OCI-LY7 (cell line): ENCODE measurements around the gene LGR5.

ENCODE experiments used
- EZH2phosphoT487 ChIP-seq: fragments of 200-600 bp; sonication (generic); IDR thresholded peaks from 2 replicates; pipeline ENCODE4 v1.6.1; 2018; ENCODE audit warnings: low read depth, borderline replicate concordance, mild to moderate bottlenecking, mixed run types, antibody characterized with exemption, low read length, moderate library complexity, mixed read lengths
- TF ChIP-seq, protein P1 (sequence below): fragments of 200-600 bp; sonication (generic); conservative IDR thresholded peaks from 2 replicates; pipeline ENCODE4 v1.5.1; 2014; ENCODE audit warnings: mild to moderate bottlenecking, antibody characterized with exemption, low read length, moderate library complexity, mixed read lengths

DNA sequence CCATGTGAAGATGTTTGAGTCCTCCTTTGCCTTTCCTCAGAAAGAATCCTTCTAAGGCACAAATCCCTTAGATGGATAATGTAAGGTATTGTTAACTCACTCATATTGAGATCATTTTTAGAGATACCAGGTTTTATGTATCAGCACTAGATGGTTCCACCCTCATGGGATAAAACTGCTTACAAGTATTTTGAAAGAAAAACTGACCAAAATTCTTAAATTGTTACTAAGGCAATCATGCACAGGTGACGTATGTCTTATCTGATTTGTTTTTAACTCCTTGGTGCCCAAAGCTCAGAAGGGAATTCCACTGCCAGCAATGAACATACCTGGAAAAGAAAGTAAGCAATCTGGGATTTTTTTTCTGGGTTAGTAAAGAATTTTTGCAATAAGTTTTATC is 145.6 kb downstream of the LGR5 start:
- TF ChIP-seq, protein P1, sequence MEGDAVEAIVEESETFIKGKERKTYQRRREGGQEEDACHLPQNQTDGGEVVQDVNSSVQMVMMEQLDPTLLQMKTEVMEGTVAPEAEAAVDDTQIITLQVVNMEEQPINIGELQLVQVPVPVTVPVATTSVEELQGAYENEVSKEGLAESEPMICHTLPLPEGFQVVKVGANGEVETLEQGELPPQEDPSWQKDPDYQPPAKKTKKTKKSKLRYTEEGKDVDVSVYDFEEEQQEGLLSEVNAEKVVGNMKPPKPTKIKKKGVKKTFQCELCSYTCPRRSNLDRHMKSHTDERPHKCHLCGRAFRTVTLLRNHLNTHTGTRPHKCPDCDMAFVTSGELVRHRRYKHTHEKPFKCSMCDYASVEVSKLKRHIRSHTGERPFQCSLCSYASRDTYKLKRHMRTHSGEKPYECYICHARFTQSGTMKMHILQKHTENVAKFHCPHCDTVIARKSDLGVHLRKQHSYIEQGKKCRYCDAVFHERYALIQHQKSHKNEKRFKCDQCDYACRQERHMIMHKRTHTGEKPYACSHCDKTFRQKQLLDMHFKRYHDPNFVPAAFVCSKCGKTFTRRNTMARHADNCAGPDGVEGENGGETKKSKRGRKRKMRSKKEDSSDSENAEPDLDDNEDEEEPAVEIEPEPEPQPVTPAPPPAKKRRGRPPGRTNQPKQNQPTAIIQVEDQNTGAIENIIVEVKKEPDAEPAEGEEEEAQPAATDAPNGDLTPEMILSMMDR, result no peak
- TF ChIP-seq EZH2phosphoT487, result no peak
